HEK293 (cell line): ENCODE measurements around the gene FAM200B.

Source experiments
- CTCF ChIP-seq: fragments of 450-650 bp; formaldehyde crosslinking; IDR thresholded peaks from 2 replicates; pipeline ENCODE4 v1.5.1; 2016; ENCODE audit warnings: missing biosample characterization, missing genetic modification characterization
- MZF1 ChIP-seq: fragments of 450-650 bp; formaldehyde crosslinking; IDR thresholded peaks from 2 replicates; pipeline ENCODE4 v1.5.1; 2017; ENCODE audit warnings: missing biosample characterization, missing genetic modification characterization, borderline replicate concordance
- PATZ1 ChIP-seq: fragments of 450-650 bp; formaldehyde crosslinking; IDR thresholded peaks from 2 replicates; pipeline ENCODE4 v1.5.1; 2016; ENCODE audit warnings: missing biosample characterization, missing genetic modification characterization
- ZBTB26 ChIP-seq: fragments of 450-650 bp; formaldehyde crosslinking; optimal IDR thresholded peaks from 2 replicates; pipeline ENCODE3; 2016; ENCODE audit warnings: missing biosample characterization, mild to moderate bottlenecking, missing genetic modification characterization
- ZNF138 ChIP-seq: fragments of 450-650 bp; formaldehyde crosslinking; IDR thresholded peaks from 2 replicates; pipeline ENCODE4 v1.5.1; 2016; ENCODE audit warnings: missing biosample characterization, missing genetic modification characterization, borderline replicate concordance
- ZNF19 ChIP-seq: fragments of 450-650 bp; formaldehyde crosslinking; IDR thresholded peaks from 2 replicates; pipeline ENCODE4; 2016; ENCODE audit warnings: missing biosample characterization, missing genetic modification characterization, low read depth
- ZNF274 ChIP-seq, 2 experiments: fragments of 200-500 bp in 1 of 2; fragments of 450-650 bp in 1 of 2; sonication (Bioruptor generic) in 1 of 2; formaldehyde crosslinking in 1 of 2; IDR thresholded peaks; 2 replicates each; pipeline versions ENCODE4 v1.5.1 to v1.6.1; 2014 to 2016; ENCODE audit warnings: borderline replicate concordance in 1 of 2, inconsistent platforms in 1 of 2, low read length in 1 of 2, missing biosample characterization in 1 of 2, missing genetic modification characterization in 1 of 2
- ZNF600 ChIP-seq: fragments of 450-650 bp; formaldehyde crosslinking; IDR thresholded peaks from 2 replicates; pipeline ENCODE4 v1.5.1; 2016; ENCODE audit warnings: missing biosample characterization, missing genetic modification characterization

GRCh38 chr4:15670576-15670975 is 11.1 kb upstream of the FAM200B start:
- no peak for TF ChIP-seq ZNF600
- no peak for TF ChIP-seq ZNF274 (IDR thresholded peaks at IDR 0.05; ENCODE audit: low read length)
- no peak for TF ChIP-seq ZNF274 (tag by site-specific recombination; IDR thresholded peaks at IDR 0.05; ENCODE audit: borderline replicate concordance)
- TF ChIP-seq CTCF (tag by site-specific recombination): no peak
- no peak for TF ChIP-seq ZNF19 (tag by site-specific recombination)
- TF ChIP-seq ZBTB26 (tag by site-specific recombination): no peak
- TF ChIP-seq MZF1 (tag by site-specific recombination): no peak
- no peak for TF ChIP-seq PATZ1 (tag by site-specific recombination)
- TF ChIP-seq ZNF138 (tag by site-specific recombination): no peak
